MCF 10A (cell line): Measurements from ENCODE around the gene ZNF652. TPM values are rescaled to one million over a fixed set of nuclear protein-coding genes. Genes with fewer than 3 reads are reported as not detected.
A peak's percentile ranks its signal among the peaks of the same experiment; 100 is the strongest.
"Not testable (repeated sequence)": the region's sequence is repeated elsewhere in the genome, so short reads cannot be mapped to it uniquely, and the experiment has no call there.

Experiments
- BruUV-seq: library from RNA; stranded (reverse); fragments of 400-500 nt; replicated peaks from 2 replicates; lab custom pipeline; 2021; lab: Mats Ljungman, UMichigan
- CTCF ChIA-PET: fragments of 300-600 bp; sonication (Branson Sonifier 250); formaldehyde crosslinking; extraction: SDS; loops from one replicate; lab custom pipeline; 2021; ENCODE audit warnings: antibody characterized with exemption, inconsistent platforms; lab: Yijun Ruan, JAX
- POLR2A ChIA-PET: fragments of 300-600, 350-650 bp; sonication (Branson Sonifier 250); formaldehyde crosslinking; extraction: SDS; loops from one replicate; lab custom pipeline; 2020; ENCODE audit warnings: antibody characterized with exemption, inconsistent platforms; lab: Yijun Ruan, JAX
- DNase-seq: peaks from one replicate; pipeline ENCODE4 v3.0.0-alpha.2; 2018; ENCODE audit not compliant: unreplicated experiment
- H3K27ac Mint-ChIP-seq: one replicate; pipeline ENCODE4 v1.8.0; 2022; ENCODE audit warnings: mild to moderate bottlenecking, low read depth, mixed read lengths; ENCODE audit not compliant: unreplicated experiment
- H3K27me3 Mint-ChIP-seq: one replicate; pipeline ENCODE4 v1.8.0; 2022; ENCODE audit warnings: mixed read lengths; ENCODE audit not compliant: insufficient read depth, unreplicated experiment
- H3K36me3 Mint-ChIP-seq: one replicate; pipeline ENCODE4 v1.8.0; 2022; ENCODE audit warnings: mild to moderate bottlenecking, moderate library complexity, mixed read lengths; ENCODE audit not compliant: insufficient read depth, unreplicated experiment
- H3K4me1 Mint-ChIP-seq: one replicate; pipeline ENCODE4 v1.8.0; 2022; ENCODE audit warnings: mixed read lengths; ENCODE audit not compliant: insufficient read depth, unreplicated experiment
- H3K4me3 Mint-ChIP-seq: one replicate; pipeline ENCODE4 v1.8.0; 2022; ENCODE audit warnings: mild to moderate bottlenecking, moderate library complexity, mixed read lengths; ENCODE audit not compliant: unreplicated experiment
- H3K9me3 Mint-ChIP-seq: one replicate; pipeline ENCODE4 v1.8.0; 2022; ENCODE audit warnings: mixed read lengths; ENCODE audit not compliant: unreplicated experiment
- intact Hi-C: fragments of 100-400 bp; cut with micrococcal nuclease; formaldehyde crosslinking; loops from 2 replicates; pipeline ENCODE4 v1.14.1; 2022
- total RNA-seq: library from RNA; stranded (reverse); gene quantifications from 2 replicates; pipeline ENCODE4 v1.2.3, GENCODE V29; 2022
- TF ChIP-seq, protein P1 (sequence below): fragments of 200-600 bp; IDR thresholded peaks from one replicate; pipeline ENCODE4 v1.8.0; 2022; ENCODE audit warnings: antibody characterized with exemption, mild to moderate bottlenecking; ENCODE audit not compliant: unreplicated experiment

ZNF652 gene
- total RNA-seq, 1 experiment from 2014 or later: 18.8 TPM

GRCh38 chr17:49277638-49278037, 84.4 kb downstream of the ZNF652 start:
- BruUV-seq: no TSS peak
- no peak overlapping the region for H3K27ac Mint-ChIP-seq
- ChIA-PET POLR2A (interaction anchor here (0.5 to 1.0 kb wide), 3 partner anchors 15 to 1889 kb away, joined by 3 read pairs; partner anchors contain the start of gene NME2), CTCF (interaction anchor here (0.7 kb wide), 1 partner anchor 15 kb away, joined by 3 read pairs; no protein-coding TSS in a partner anchor)
- DNase-seq: peak; percentile 78
- intact Hi-C loops: no loop called here
- H3K4me1 Mint-ChIP-seq: peaks cover 7% of the 10 kb centered on the region
- H3K4me3 Mint-ChIP-seq: no peak overlapping the region
- H3K9me3 Mint-ChIP-seq: no peaks in the 10 kb centered on the region
- TF ChIP-seq, protein P1, sequence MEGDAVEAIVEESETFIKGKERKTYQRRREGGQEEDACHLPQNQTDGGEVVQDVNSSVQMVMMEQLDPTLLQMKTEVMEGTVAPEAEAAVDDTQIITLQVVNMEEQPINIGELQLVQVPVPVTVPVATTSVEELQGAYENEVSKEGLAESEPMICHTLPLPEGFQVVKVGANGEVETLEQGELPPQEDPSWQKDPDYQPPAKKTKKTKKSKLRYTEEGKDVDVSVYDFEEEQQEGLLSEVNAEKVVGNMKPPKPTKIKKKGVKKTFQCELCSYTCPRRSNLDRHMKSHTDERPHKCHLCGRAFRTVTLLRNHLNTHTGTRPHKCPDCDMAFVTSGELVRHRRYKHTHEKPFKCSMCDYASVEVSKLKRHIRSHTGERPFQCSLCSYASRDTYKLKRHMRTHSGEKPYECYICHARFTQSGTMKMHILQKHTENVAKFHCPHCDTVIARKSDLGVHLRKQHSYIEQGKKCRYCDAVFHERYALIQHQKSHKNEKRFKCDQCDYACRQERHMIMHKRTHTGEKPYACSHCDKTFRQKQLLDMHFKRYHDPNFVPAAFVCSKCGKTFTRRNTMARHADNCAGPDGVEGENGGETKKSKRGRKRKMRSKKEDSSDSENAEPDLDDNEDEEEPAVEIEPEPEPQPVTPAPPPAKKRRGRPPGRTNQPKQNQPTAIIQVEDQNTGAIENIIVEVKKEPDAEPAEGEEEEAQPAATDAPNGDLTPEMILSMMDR: no peak
- H3K36me3 Mint-ChIP-seq: no peaks in the 10 kb centered on the region
- no peaks in the 10 kb centered on the region for H3K27me3 Mint-ChIP-seq

DNA sequence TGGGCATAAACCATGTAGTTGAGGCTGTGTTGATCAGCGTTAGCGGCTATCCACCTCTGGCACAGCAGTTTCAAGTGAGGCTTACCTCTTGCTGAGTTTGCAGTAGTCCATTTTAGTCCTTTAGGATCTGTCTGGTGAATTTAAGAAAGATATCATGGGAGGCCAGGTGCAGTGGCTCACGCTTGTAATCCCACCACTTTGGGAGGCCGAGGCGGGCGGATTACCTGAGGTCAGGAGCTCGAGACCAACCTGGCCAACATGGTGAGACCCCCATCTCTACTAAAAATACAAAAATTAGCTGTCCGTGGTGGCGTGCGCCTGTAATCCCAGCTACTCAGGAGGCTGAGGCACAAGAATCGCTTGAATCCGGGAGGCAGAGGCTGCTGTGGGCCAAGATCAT, 86.1 kb downstream of the ZNF652 start:
- H3K27me3 Mint-ChIP-seq, H3K36me3 Mint-ChIP-seq, H3K4me3 Mint-ChIP-seq, intact Hi-C loops, H3K9me3 Mint-ChIP-seq, CTCF ChIA-PET, H3K4me1 Mint-ChIP-seq, POLR2A ChIA-PET, BruUV-seq, H3K27ac Mint-ChIP-seq, DNase-seq: not testable (repeated sequence)

- TF ChIP-seq, protein P1: no peak
- Mint-ChIP-seq H3K4me1 (peaks cover 8% of the 10 kb centered on the region), H3K27ac (no peak overlapping the region), H3K9me3 (no peaks in the 10 kb centered on the region), H3K27me3 (no peaks in the 10 kb centered on the region), H3K36me3 (peaks cover 5% of the 10 kb centered on the region), H3K4me3 (no peak overlapping the region)
- BruUV-seq: no TSS peak
- ChIA-PET CTCF (no interaction called here), POLR2A (no interaction called here)
- intact Hi-C loops: no loop called here
- no peak for DNase-seq
Observed at GRCh38 chr17:49269356-49269755, 92.7 kb downstream of the ZNF652 start.

- no TSS peak for BruUV-seq
Observed at GRCh38 chr17:49267912-49268311, 94.1 kb downstream of the ZNF652 start.

More at GRCh38 chr17:49267912-49268311, 94.1 kb downstream of the ZNF652 start:
- Mint-ChIP-seq H3K4me3 (no peak overlapping the region), H3K9me3 (no peaks in the 10 kb centered on the region), H3K36me3 (peaks cover 5% of the 10 kb centered on the region), H3K27ac (no peak overlapping the region), H3K27me3 (no peaks in the 10 kb centered on the region), H3K4me1 (peaks cover 8% of the 10 kb centered on the region)
- CTCF ChIA-PET: interaction anchor here (1.0 kb wide), 1 partner anchor 23 kb away, joined by 3 read pairs; no protein-coding TSS in a partner anchor
- DNase-seq: no peak
- TF ChIP-seq, protein P1: no peak
- intact Hi-C loops: no loop called here
- POLR2A ChIA-PET: no interaction called here
